Uterus (tissue), 2 donors: Measurements from ENCODE around the gene SCAF4.

Experiments
- POLR2A ChIP-seq, 2 donors: fragments of 450-650 bp; IDR thresholded peaks; one replicate each; pipeline ENCODE4 v1.6.1; 2016; ENCODE audit warnings: antibody characterized with exemption in 2 of 2, mild to moderate bottlenecking in 1 of 2, moderate library complexity in 1 of 2
- TF ChIP-seq, protein P1 (sequence below), 4 experiments: fragments of 200-600 bp in 2 of 4; fragments of 450-650 bp in 2 of 4; sonication (generic) in 2 of 4; IDR thresholded peaks; one replicate each; pipeline ENCODE4 v1.5.1; 2016 to 2019; ENCODE audit warnings: antibody characterized with exemption in 4 of 4, mild to moderate bottlenecking in 2 of 4, moderate library complexity in 1 of 4

DNA sequence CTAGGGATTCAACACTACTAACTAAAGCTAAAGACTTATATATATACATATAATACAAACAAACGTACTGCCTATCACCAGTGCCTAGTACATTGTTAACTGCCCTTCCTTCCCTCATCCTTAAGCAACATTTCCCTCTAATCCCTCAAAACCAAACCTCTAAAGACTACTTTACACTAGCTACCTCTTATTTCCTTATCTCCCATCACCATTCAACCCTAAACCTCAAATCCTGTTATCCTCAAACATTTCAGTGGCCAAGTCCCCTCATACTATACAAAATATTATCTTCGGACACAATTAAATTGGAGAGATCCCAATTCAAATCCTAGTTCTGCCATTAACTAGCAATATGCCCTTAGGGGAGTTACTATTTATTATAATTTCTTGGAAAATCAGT lies 3.7 kb downstream of the SCAF4 start:
- TF ChIP-seq, protein P1, sequence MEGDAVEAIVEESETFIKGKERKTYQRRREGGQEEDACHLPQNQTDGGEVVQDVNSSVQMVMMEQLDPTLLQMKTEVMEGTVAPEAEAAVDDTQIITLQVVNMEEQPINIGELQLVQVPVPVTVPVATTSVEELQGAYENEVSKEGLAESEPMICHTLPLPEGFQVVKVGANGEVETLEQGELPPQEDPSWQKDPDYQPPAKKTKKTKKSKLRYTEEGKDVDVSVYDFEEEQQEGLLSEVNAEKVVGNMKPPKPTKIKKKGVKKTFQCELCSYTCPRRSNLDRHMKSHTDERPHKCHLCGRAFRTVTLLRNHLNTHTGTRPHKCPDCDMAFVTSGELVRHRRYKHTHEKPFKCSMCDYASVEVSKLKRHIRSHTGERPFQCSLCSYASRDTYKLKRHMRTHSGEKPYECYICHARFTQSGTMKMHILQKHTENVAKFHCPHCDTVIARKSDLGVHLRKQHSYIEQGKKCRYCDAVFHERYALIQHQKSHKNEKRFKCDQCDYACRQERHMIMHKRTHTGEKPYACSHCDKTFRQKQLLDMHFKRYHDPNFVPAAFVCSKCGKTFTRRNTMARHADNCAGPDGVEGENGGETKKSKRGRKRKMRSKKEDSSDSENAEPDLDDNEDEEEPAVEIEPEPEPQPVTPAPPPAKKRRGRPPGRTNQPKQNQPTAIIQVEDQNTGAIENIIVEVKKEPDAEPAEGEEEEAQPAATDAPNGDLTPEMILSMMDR (IDR thresholded peaks at IDR 0.05) = no peak
- TF ChIP-seq POLR2A (IDR thresholded peaks at IDR 0.05) = no peak
